ENCODE data around the gene DCTN3. TPM values are rescaled to one million over a fixed set of nuclear protein-coding genes. Genes with fewer than 3 reads are reported as not detected.

DCTN3 gene
- total RNA-seq, 2 donors from 2014 or later, result 59.1 to 154 TPM

- no peak for TF ChIP-seq CTCF (IDR thresholded peaks at IDR 0.05)
- no peak overlapping the region for H3K4me3 ChIP-seq
- no peak overlapping the region for H3K27ac ChIP-seq
- H3K27me3 ChIP-seq, result peaks cover 17 to 46% of the 10 kb centered on the region in 2 donors
- H3K36me3 ChIP-seq, result no peaks in the 10 kb centered on the region
- no peak for DNase-seq (ENCODE audit: low spot score)
- H3K4me1 ChIP-seq, result peaks cover 0 to 30% of the 10 kb centered on the region in 2 donors
- no peaks in the 10 kb centered on the region for H3K9me3 ChIP-seq
Observed at GRCh38 chr9:34623374-34624235, 3.3 kb upstream of the DCTN3 start.

GRCh38 chr9:34615132-34615531 lies 5.2 kb downstream of the DCTN3 start:
- no peaks in the 10 kb centered on the region for H3K9me3 ChIP-seq
- no peaks in the 10 kb centered on the region for H3K27me3 ChIP-seq
- no peak for TF ChIP-seq CTCF (IDR thresholded peaks at IDR 0.05)
- no peak for DNase-seq (ENCODE audit: low spot score)
- no peak overlapping the region for H3K4me3 ChIP-seq
- H3K4me1 ChIP-seq, result peaks cover 0 to 35% of the 10 kb centered on the region in 2 donors
- H3K27ac ChIP-seq, result no peak overlapping the region
- peaks cover 37% of the 10 kb centered on the region for H3K36me3 ChIP-seq

GRCh38 chr9:34612788-34613390 lies 7.4 kb downstream of the DCTN3 start:
- no peaks in the 10 kb centered on the region for H3K9me3 ChIP-seq
- DNase-seq (ENCODE audit: low spot score), result peak; percentile 88
- peaks cover 0 to 28% of the 10 kb centered on the region in 2 donors for H3K4me1 ChIP-seq
- H3K36me3 ChIP-seq, result peaks cover 35% of the 10 kb centered on the region
- H3K27me3 ChIP-seq, result no peaks in the 10 kb centered on the region
- H3K4me3 ChIP-seq, result peak overlapping the region; percentile 75 to 81
- peak; percentile 61 to 91 for TF ChIP-seq CTCF (IDR thresholded peaks at IDR 0.05)
- peak overlapping the region; percentile 92 for H3K27ac ChIP-seq

GRCh38 chr9:34611811-34612787 lies 8.2 kb downstream of the DCTN3 start, which contains the start of gene RPP25L:
Gene RPP25L, minus strand, starts transcription at chr9:34612097. Its CDS starts 801 bp downstream, at chr9:34611296.
- H3K27ac ChIP-seq, result peak within 1 kb of the TSS; percentile 92
- TF ChIP-seq CTCF (IDR thresholded peaks at IDR 0.05), result no peak
- H3K4me1 ChIP-seq, result peaks cover 0 to 28% of the 10 kb centered on the region in 2 donors
- H3K4me3 ChIP-seq, result peak within 1 kb of the TSS; percentile 75 to 81
- no peaks in the 10 kb centered on the region for H3K27me3 ChIP-seq
- DNase-seq (ENCODE audit: low spot score), result peak; percentile 85
- no peaks in the 10 kb centered on the region for H3K9me3 ChIP-seq
- peaks cover 27% of the 10 kb centered on the region for H3K36me3 ChIP-seq

- Histone ChIP-seq H3K9me3 (no peaks in the 10 kb centered on the region), H3K27me3 (no peaks in the 10 kb centered on the region), H3K27ac (peak overlapping the region; percentile 92), H3K4me3 (peak overlapping the region; percentile 75 to 81), H3K4me1 (peaks cover 0 to 28% of the 10 kb centered on the region in 2 donors), H3K36me3 (peaks cover 19% of the 10 kb centered on the region)
- no peak for TF ChIP-seq CTCF (IDR thresholded peaks at IDR 0.05)
- no peak for DNase-seq (ENCODE audit: low spot score)
Observed at GRCh38 chr9:34611251-34611810, 9.0 kb downstream of the DCTN3 start.
